HG03025 (cell line): ENCODE results near the gene PYHIN1.

Experiments
- ATAC-seq: cut with Tn5 transposase; IDR thresholded peaks from one replicate; pipeline ENCODE4 v1.9.1; 2021; ENCODE audit warnings: mild to moderate bottlenecking, moderate library complexity; ENCODE audit not compliant: unreplicated experiment, low FRiP score

The PYHIN1 gene

GRCh38 chr1:158931055-158931737 is at the start of gene PYHIN1:
Gene PYHIN1, plus strand, starts transcription at chr1:158931552. Its CDS starts 5,359 bp downstream, at chr1:158936911.
- ATAC-seq, result no peak

- ATAC-seq, result no peak
Observed at GRCh38 chr1:158893654-158894053, 37.7 kb upstream of the PYHIN1 start.

GRCh38 chr1:158898722-158899121 is 32.6 kb upstream of the PYHIN1 start:
- ATAC-seq, result no peak

GRCh38 chr1:158901623-158902022 is 29.7 kb upstream of the PYHIN1 start:
- ATAC-seq, result no peak

- ATAC-seq, result no peak
Observed at GRCh38 chr1:158916085-158916484, 15.3 kb upstream of the PYHIN1 start.

GRCh38 chr1:158924677-158925076 is 6.7 kb upstream of the PYHIN1 start:
- no peak for ATAC-seq

- ATAC-seq, result no peak
Observed at GRCh38 chr1:158930504-158930903, 848 bp upstream of the PYHIN1 start.

GRCh38 chr1:158932171-158932570 is 819 bp downstream of the PYHIN1 start:
- ATAC-seq, result no peak

GRCh38 chr1:158933621-158934020 is 2.3 kb downstream of the PYHIN1 start:
- no peak for ATAC-seq

GRCh38 chr1:158939180-158939579 is 7.8 kb downstream of the PYHIN1 start:
- no peak for ATAC-seq

- no peak for ATAC-seq
Observed at GRCh38 chr1:158941317-158941716, 10.0 kb downstream of the PYHIN1 start.

GRCh38 chr1:158942490-158942889 is 11.1 kb downstream of the PYHIN1 start:
- ATAC-seq, result no peak

GRCh38 chr1:158943059-158943458 is 11.7 kb downstream of the PYHIN1 start:
- no peak for ATAC-seq

- no peak for ATAC-seq
Observed at GRCh38 chr1:158945061-158945460, 13.7 kb downstream of the PYHIN1 start.

GRCh38 chr1:158946785-158947184 is 15.4 kb downstream of the PYHIN1 start:
- no peak for ATAC-seq

GRCh38 chr1:158951956-158952355 is 20.6 kb downstream of the PYHIN1 start:
- no peak for ATAC-seq

GRCh38 chr1:158952416-158952815 is 21.1 kb downstream of the PYHIN1 start:
- ATAC-seq, result no peak

- no peak for ATAC-seq
Observed at GRCh38 chr1:158961178-158961577, 29.8 kb downstream of the PYHIN1 start.

GRCh38 chr1:158962983-158963382 is 31.6 kb downstream of the PYHIN1 start:
- no peak for ATAC-seq

- no peak for ATAC-seq
Observed at GRCh38 chr1:158969166-158969565, 37.8 kb downstream of the PYHIN1 start.

- ATAC-seq, result no peak
Observed at GRCh38 chr1:158969855-158970254, 38.5 kb downstream of the PYHIN1 start.

- no peak for ATAC-seq
Observed at GRCh38 chr1:158972841-158973240, 41.5 kb downstream of the PYHIN1 start.

- ATAC-seq, result no peak
Observed at GRCh38 chr1:158976219-158976618, 44.9 kb downstream of the PYHIN1 start.
